IMR-90 (cell line): ENCODE measurements around the gene OR10A5. TPM values are rescaled to one million over a fixed set of nuclear protein-coding genes. Genes with fewer than 3 reads are reported as not detected.

ENCODE experiments used
- ATAC-seq: fragments of 200-7000 bp; cut with Tn5 transposase; 2 replicates; pipeline ENCODE4 v1.9.1; 2020; ENCODE audit warnings: low read depth, mild to moderate bottlenecking, moderate library complexity
- BruUV-seq: library from RNA; stranded (reverse); fragments of 400-500 nt; replicated peaks from 2 replicates; lab custom pipeline; 2021; lab: Mats Ljungman, UMichigan
- CTCF ChIA-PET: fragments of 300-600 bp; formaldehyde crosslinking; extraction: SDS; loops from one replicate; lab custom pipeline; 2021; ENCODE audit warnings: antibody characterized with exemption; lab: Yijun Ruan, JAX
- POLR2A ChIA-PET: fragments of 300-600 bp; sonication (Branson Sonifier 250); formaldehyde crosslinking; loops from one replicate; lab custom pipeline; 2022; ENCODE audit warnings: antibody characterized with exemption; ENCODE audit not compliant: unreplicated experiment; lab: Charles Lee
- DNase-seq: peaks from one replicate; pipeline ENCODE4 v3.0.0; 2013
- H2AFZ ChIP-seq: replicated peaks from 2 replicates; pipeline ENCODE3; 2013; ENCODE audit warnings: low read length, mild to moderate bottlenecking; ENCODE audit not compliant: poor library complexity
- H2AK5ac ChIP-seq: 2 replicates; pipeline ENCODE4 v1.6.1; 2013; ENCODE audit warnings: low read depth, low read length, inconsistent platforms
- H2AK9ac ChIP-seq: replicated peaks from 2 replicates; pipeline ENCODE3; 2013; ENCODE audit warnings: mild to moderate bottlenecking, low read depth, low read length, moderate library complexity; ENCODE audit not compliant: poor library complexity
- H2BK120ac ChIP-seq: 2 replicates; pipeline ENCODE4 v1.6.1; 2013; ENCODE audit warnings: low read depth, low read length, inconsistent platforms
- H2BK15ac ChIP-seq: 3 replicates; pipeline ENCODE4 v1.6.1; 2013; ENCODE audit warnings: low read depth, low read length, inconsistent platforms
- H2BK20ac ChIP-seq: 2 replicates; pipeline ENCODE4 v1.6.1; 2013; ENCODE audit warnings: low read depth, mild to moderate bottlenecking, inconsistent platforms, low read length, moderate library complexity
- H2BK5ac ChIP-seq: 2 replicates; pipeline ENCODE4 v1.6.1; 2013; ENCODE audit warnings: mild to moderate bottlenecking, low read depth, low read length, inconsistent platforms; ENCODE audit not compliant: poor library complexity, severe bottlenecking
- H3K14ac ChIP-seq: replicated peaks from 2 replicates; pipeline ENCODE4 v1.6.1; 2013; ENCODE audit warnings: low read depth, low read length, inconsistent platforms
- H3K18ac ChIP-seq: 2 replicates; pipeline ENCODE4 v1.6.1; 2013; ENCODE audit warnings: low read depth, low read length, control low read depth
- H3K23ac ChIP-seq: 2 replicates; pipeline ENCODE4 v1.6.1; 2013; ENCODE audit warnings: low read depth, low read length, inconsistent platforms
- H3K27ac ChIP-seq: 2 replicates; pipeline ENCODE4 v1.5.1; 2013; ENCODE audit warnings: mild to moderate bottlenecking, control low read depth, low read length; ENCODE audit not compliant: insufficient read depth
- H3K27me3 ChIP-seq: 2 replicates; pipeline ENCODE4 v1.6.1; 2013; ENCODE audit warnings: low read length; ENCODE audit not compliant: control insufficient read depth, insufficient read depth
- H3K36me3 ChIP-seq: 2 replicates; pipeline ENCODE4 v1.6.1; 2013; ENCODE audit warnings: low read length, mixed read lengths; ENCODE audit not compliant: control insufficient read depth, insufficient read depth
- H3K4ac ChIP-seq: 2 replicates; pipeline ENCODE4 v1.6.1; 2013; ENCODE audit warnings: low read depth, low read length, inconsistent platforms
- H3K4me1 ChIP-seq: 2 replicates; pipeline ENCODE4 v1.6.1; 2013; ENCODE audit warnings: low read length, mixed read lengths; ENCODE audit not compliant: control insufficient read depth, insufficient read depth
- H3K4me2 ChIP-seq: 2 replicates; pipeline ENCODE4 v1.6.1; 2013; ENCODE audit warnings: low read depth, mild to moderate bottlenecking, control low read depth, low read length, moderate library complexity
- H3K4me3 ChIP-seq: 2 replicates; pipeline ENCODE4 v1.5.1; 2013; ENCODE audit warnings: low read depth, mild to moderate bottlenecking, control low read depth, low read length, moderate library complexity; ENCODE audit not compliant: insufficient read depth
- H3K56ac ChIP-seq: 2 replicates; pipeline ENCODE4 v1.6.1; 2013; ENCODE audit warnings: low read length, inconsistent platforms; ENCODE audit not compliant: insufficient read depth; ENCODE audit errors: extremely low read depth
- H3K79me1 ChIP-seq, 2 experiments: 2 replicates each; pipeline ENCODE4 v1.6.1; 2013; ENCODE audit warnings: low read length in 2 of 2, inconsistent platforms in 1 of 2, low read depth in 1 of 2
- H3K9ac ChIP-seq: 2 replicates; pipeline ENCODE4 v1.6.1; 2013; ENCODE audit warnings: low read depth, low read length, control low read depth
- H3K9me1 ChIP-seq: 2 replicates; pipeline ENCODE4 v1.6.1; 2013; ENCODE audit warnings: low read length, inconsistent platforms; ENCODE audit not compliant: insufficient read depth
- H3K9me3 ChIP-seq: 2 replicates; pipeline ENCODE4 v1.6.1; 2013; ENCODE audit warnings: low read length; ENCODE audit not compliant: control insufficient read depth, insufficient read depth
- H4K20me1 ChIP-seq: 2 replicates; pipeline ENCODE4 v1.6.1; 2013; ENCODE audit warnings: low read length, inconsistent platforms; ENCODE audit not compliant: insufficient read depth
- H4K5ac ChIP-seq: 2 replicates; pipeline ENCODE4 v1.6.1; 2013; ENCODE audit warnings: mild to moderate bottlenecking, low read depth, low read length, control low read depth
- H4K8ac ChIP-seq, 2 experiments: 2 replicates each; pipeline ENCODE4 v1.6.1; 2013; ENCODE audit warnings: low read depth in 2 of 2, low read length in 2 of 2, control low read depth in 1 of 2, inconsistent platforms in 1 of 2
- H4K91ac ChIP-seq: 2 replicates; pipeline ENCODE4 v1.6.1; 2013; ENCODE audit warnings: low read depth, low read length, inconsistent platforms; ENCODE audit not compliant: insufficient read depth
- BHLHE40 ChIP-seq: fragments of 150-350 bp; IDR thresholded peaks from 2 replicates; pipeline ENCODE4 v1.6.1; 2016; ENCODE audit warnings: mild to moderate bottlenecking, low read depth, low read length
- MAZ ChIP-seq: IDR thresholded peaks from 2 replicates; pipeline ENCODE4 v1.6.1; 2012; ENCODE audit warnings: low read depth, mild to moderate bottlenecking, low read length, improper control_type of control experiment, moderate library complexity, borderline replicate concordance
- MXI1 ChIP-seq: IDR thresholded peaks from 2 replicates; pipeline ENCODE4 v1.6.1; 2012; ENCODE audit warnings: low read depth, mild to moderate bottlenecking, low read length, moderate library complexity, borderline replicate concordance
- NFE2L2 ChIP-seq: fragments of 150-350 bp; IDR thresholded peaks from 2 replicates; pipeline ENCODE4 v1.6.1; 2016; ENCODE audit warnings: low read depth, mild to moderate bottlenecking, low read length
- POLR2A ChIP-seq: IDR thresholded peaks from 2 replicates; pipeline ENCODE4 v1.6.1; 2012; ENCODE audit warnings: mild to moderate bottlenecking, low read depth, low read length
- RAD21 ChIP-seq: IDR thresholded peaks from 2 replicates; pipeline ENCODE4 v1.6.1; 2012; ENCODE audit warnings: low read length, improper control_type of control experiment
- RCOR1 ChIP-seq: IDR thresholded peaks from 2 replicates; pipeline ENCODE4 v1.6.1; 2012; ENCODE audit warnings: mild to moderate bottlenecking, low read length, improper control_type of control experiment; ENCODE audit not compliant: insufficient replicate concordance
- RFX5 ChIP-seq: IDR thresholded peaks from 2 replicates; pipeline ENCODE4 v1.8.0; 2012; ENCODE audit warnings: low read depth, mild to moderate bottlenecking, low read length, moderate library complexity
- SMC3 ChIP-seq: fragments of 150-350 bp; IDR thresholded peaks from 2 replicates; pipeline ENCODE4 v1.6.1; 2016; ENCODE audit warnings: low read depth, mild to moderate bottlenecking, antibody characterized with exemption, low read length, moderate library complexity
- WGBS, 2 experiments: methylation state at CpG; one replicate each; pipeline versions ENCODE4 v1.1.5 to v1.1.7; 2013; ENCODE audit warnings: missing lambda C conversion rate in 2 of 2; ENCODE audit not compliant: insufficient read length in 1 of 2; ENCODE audit errors: extremely low coverage in 2 of 2; 5-methylcytosine and 5-hydroxymethylcytosine counted together
- dilution Hi-C: fragments of 300-500 bp; cut with HindIII; formaldehyde crosslinking; loops from one replicate; pipeline ENCODE4 v1.14.3; 2018; ENCODE audit warnings: low sequenced_read_pairs; ENCODE audit not compliant: unreplicated experiment
- in situ Hi-C: fragments of 300-500 bp; cut with MboI; formaldehyde crosslinking; loops from 3 replicates; pipeline ENCODE4 v1.14.3; 2019; ENCODE audit warnings: low sequenced_read_pairs, inconsistent platforms, mixed read lengths
- intact Hi-C: fragments of 100-400 bp; cut with micrococcal nuclease; formaldehyde crosslinking; loops from 2 replicates; pipeline ENCODE4 v1.10.0; 2022
- polyA plus RNA-seq, 3 experiments: library from polyadenylated mRNA; depleted of rRNA; stranded (reverse); fragments of >200 nt; gene quantifications; 2 replicates each; pipeline ENCODE4 v1.2.3, GENCODE V29; 2012; ENCODE audit warnings: low replicate concordance in 1 of 3
- total RNA-seq: library from RNA; depleted of rRNA; stranded (reverse); fragments of >200 nt; gene quantifications from 2 replicates; pipeline ENCODE4 v1.2.3, GENCODE V29; 2012
- TF ChIP-seq, protein P1 (sequence below): conservative IDR thresholded peaks from 2 replicates; pipeline ENCODE4 v1.5.1; 2012; ENCODE audit warnings: mild to moderate bottlenecking, low read depth, low read length, improper control_type of control experiment

OR10A5 gene
- total and polyA plus RNA-seq, 2 of the 4 experiments (the other 2 are of a cell fraction): not detected

DNA sequence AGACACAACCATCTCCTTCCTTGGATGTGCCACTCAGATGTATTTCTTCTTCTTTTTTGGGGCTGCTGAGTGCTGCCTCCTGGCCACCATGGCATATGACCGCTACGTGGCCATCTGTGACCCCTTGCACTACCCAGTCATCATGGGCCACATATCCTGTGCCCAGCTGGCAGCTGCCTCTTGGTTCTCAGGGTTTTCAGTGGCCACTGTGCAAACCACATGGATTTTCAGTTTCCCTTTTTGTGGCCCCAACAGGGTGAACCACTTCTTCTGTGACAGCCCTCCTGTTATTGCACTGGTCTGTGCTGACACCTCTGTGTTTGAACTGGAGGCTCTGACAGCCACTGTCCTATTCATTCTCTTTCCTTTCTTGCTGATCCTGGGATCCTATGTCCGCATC lies 31.4 kb downstream of the OR10A5 start:
- Histone ChIP-seq H2BK20ac (no peak overlapping the region), H2AK5ac (no peak overlapping the region), H3K4ac (no peak overlapping the region), H3K23ac (no peak overlapping the region), H3K9ac (no peak overlapping the region), H4K20me1 (no peaks in the 10 kb centered on the region), H3K4me1 (no peaks in the 10 kb centered on the region), H4K91ac (no peak overlapping the region), H4K5ac (no peak overlapping the region), H3K9me1 (no peaks in the 10 kb centered on the region), H3K27me3 (no peaks in the 10 kb centered on the region), H4K8ac (no peak overlapping the region), H2BK5ac (no peak overlapping the region), H3K4me3 (no peak overlapping the region), H3K36me3 (no peaks in the 10 kb centered on the region), H3K14ac (no peak overlapping the region), H2AK9ac (no peak overlapping the region), H3K4me2 (no peak overlapping the region), H2AFZ (no peak overlapping the region), H3K18ac (no peak overlapping the region), H3K79me1 (no peaks in the 10 kb centered on the region), H3K27ac (no peak overlapping the region), H2BK15ac (no peak overlapping the region), H3K9me3 (peaks cover 3% of the 10 kb centered on the region; the same call in 1 of the 2 replicates), H2BK120ac (no peak overlapping the region), H3K56ac (no peak overlapping the region)
- DNase-seq: no peak
- dilution Hi-C loops: no loop called here
- ATAC-seq: no peak
- CTCF ChIA-PET: no interaction called here
- intact Hi-C loops: no loop called here
- no TSS peak for BruUV-seq
- POLR2A ChIA-PET: no interaction called here
- in situ Hi-C loops: no loop called here
- TF ChIP-seq MXI1: no peak
- TF ChIP-seq, protein P1, sequence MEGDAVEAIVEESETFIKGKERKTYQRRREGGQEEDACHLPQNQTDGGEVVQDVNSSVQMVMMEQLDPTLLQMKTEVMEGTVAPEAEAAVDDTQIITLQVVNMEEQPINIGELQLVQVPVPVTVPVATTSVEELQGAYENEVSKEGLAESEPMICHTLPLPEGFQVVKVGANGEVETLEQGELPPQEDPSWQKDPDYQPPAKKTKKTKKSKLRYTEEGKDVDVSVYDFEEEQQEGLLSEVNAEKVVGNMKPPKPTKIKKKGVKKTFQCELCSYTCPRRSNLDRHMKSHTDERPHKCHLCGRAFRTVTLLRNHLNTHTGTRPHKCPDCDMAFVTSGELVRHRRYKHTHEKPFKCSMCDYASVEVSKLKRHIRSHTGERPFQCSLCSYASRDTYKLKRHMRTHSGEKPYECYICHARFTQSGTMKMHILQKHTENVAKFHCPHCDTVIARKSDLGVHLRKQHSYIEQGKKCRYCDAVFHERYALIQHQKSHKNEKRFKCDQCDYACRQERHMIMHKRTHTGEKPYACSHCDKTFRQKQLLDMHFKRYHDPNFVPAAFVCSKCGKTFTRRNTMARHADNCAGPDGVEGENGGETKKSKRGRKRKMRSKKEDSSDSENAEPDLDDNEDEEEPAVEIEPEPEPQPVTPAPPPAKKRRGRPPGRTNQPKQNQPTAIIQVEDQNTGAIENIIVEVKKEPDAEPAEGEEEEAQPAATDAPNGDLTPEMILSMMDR: no peak
- TF ChIP-seq POLR2A: no peak
- no peak for TF ChIP-seq RAD21
- no peak for TF ChIP-seq NFE2L2
- no peak for TF ChIP-seq SMC3
- no peak for TF ChIP-seq MAZ
- TF ChIP-seq RCOR1: no peak
- no peak for TF ChIP-seq BHLHE40
- TF ChIP-seq RFX5: no peak
- WGBS, 2 experiments: 47% methylated on average over 3 of the region's 3 CpGs; no CpG with 5 or more reads in 1 of the 2 experiments
